Measurements from ENCODE around the gene KIF12. TPM values are rescaled to one million over a fixed set of nuclear protein-coding genes. Genes with fewer than 3 reads are reported as not detected.

KIF12 gene
- total RNA-seq, 1 experiment from 2014 or later, result not detected

DNA sequence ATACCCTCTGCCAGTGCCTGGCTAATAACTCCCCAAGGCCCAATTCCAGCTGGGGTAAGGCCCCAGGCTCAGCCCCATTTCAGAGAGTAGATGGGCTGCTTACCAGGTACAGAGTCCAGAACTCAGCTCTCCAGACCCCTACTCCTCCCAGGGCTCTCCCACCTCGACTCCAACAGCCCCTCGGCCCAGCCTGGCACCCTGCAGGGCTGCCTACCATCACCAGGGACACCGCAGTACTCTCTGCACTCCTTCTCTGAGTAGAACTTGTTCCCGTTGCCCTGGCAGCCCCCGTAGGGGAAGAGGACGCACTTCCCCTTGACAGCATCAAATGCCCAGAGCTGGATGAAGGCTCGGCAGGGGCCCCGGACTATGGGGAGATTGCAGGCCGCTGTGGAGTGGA, 38.4 kb downstream of the KIF12 start:
- Histone ChIP-seq H3K9me2 (replicated peaks; ENCODE audit: insufficient read depth, low read length) (no peaks in the 10 kb centered on the region), H2AFZ (ENCODE audit: low read length) (no peak overlapping the region), H3K27me3 (ENCODE audit: low read length) (no peaks in the 10 kb centered on the region), H3K4me2 (ENCODE audit: low read depth, low read length, poor library complexity, severe bottlenecking) (no peak overlapping the region), H3K4me3 (ENCODE audit: low read length) (no peak overlapping the region), H4K20me1 (ENCODE audit: insufficient read depth, low read depth, low read length) (no peaks in the 10 kb centered on the region), H3K9me3 (ENCODE audit: low read length) (no peaks in the 10 kb centered on the region), H3K36me3 (ENCODE audit: insufficient read depth, low read length) (no peaks in the 10 kb centered on the region), H3K4me1 (ENCODE audit: low read length) (no peaks in the 10 kb centered on the region), H3K27ac (ENCODE audit: low read length) (no peak overlapping the region), H3K9ac (ENCODE audit: low read length) (no peak overlapping the region), H3K79me2 (ENCODE audit: low read length) (no peaks in the 10 kb centered on the region)
- no peak for DNase-seq

GRCh38 chr9:114060070-114060469, 39.0 kb downstream of the KIF12 start:
- H3K79me2 ChIP-seq (ENCODE audit: low read length), result no peaks in the 10 kb centered on the region
- no peak for DNase-seq
- no peak overlapping the region for H2AFZ ChIP-seq (ENCODE audit: low read length)
- H3K9ac ChIP-seq (ENCODE audit: low read length), result no peak overlapping the region
- no peaks in the 10 kb centered on the region for H3K9me3 ChIP-seq (ENCODE audit: low read length)
- H3K4me3 ChIP-seq (ENCODE audit: low read length), result no peak overlapping the region
- H3K4me2 ChIP-seq (ENCODE audit: low read depth, low read length, poor library complexity, severe bottlenecking), result no peak overlapping the region
- H3K27me3 ChIP-seq (ENCODE audit: low read length), result no peaks in the 10 kb centered on the region
- H3K4me1 ChIP-seq (ENCODE audit: low read length), result no peaks in the 10 kb centered on the region
- H3K36me3 ChIP-seq (ENCODE audit: insufficient read depth, low read length), result no peaks in the 10 kb centered on the region
- H4K20me1 ChIP-seq (ENCODE audit: insufficient read depth, low read depth, low read length), result no peaks in the 10 kb centered on the region
- H3K9me2 ChIP-seq (replicated peaks; ENCODE audit: insufficient read depth, low read length), result no peaks in the 10 kb centered on the region
- no peak overlapping the region for H3K27ac ChIP-seq (ENCODE audit: low read length)

GRCh38 chr9:114059047-114059803, 39.9 kb downstream of the KIF12 start:
- Histone ChIP-seq H3K36me3 (ENCODE audit: insufficient read depth, low read length) (no peaks in the 10 kb centered on the region), H3K4me3 (ENCODE audit: low read length) (no peak overlapping the region), H4K20me1 (ENCODE audit: insufficient read depth, low read depth, low read length) (no peaks in the 10 kb centered on the region), H3K4me2 (ENCODE audit: low read depth, low read length, poor library complexity, severe bottlenecking) (no peak overlapping the region), H3K9me2 (replicated peaks; ENCODE audit: insufficient read depth, low read length) (no peaks in the 10 kb centered on the region), H3K9ac (ENCODE audit: low read length) (no peak overlapping the region), H2AFZ (ENCODE audit: low read length) (no peak overlapping the region), H3K9me3 (ENCODE audit: low read length) (no peaks in the 10 kb centered on the region), H3K27ac (ENCODE audit: low read length) (no peak overlapping the region), H3K27me3 (ENCODE audit: low read length) (no peaks in the 10 kb centered on the region), H3K79me2 (ENCODE audit: low read length) (no peaks in the 10 kb centered on the region), H3K4me1 (ENCODE audit: low read length) (no peaks in the 10 kb centered on the region)
- no peak for DNase-seq

DNA sequence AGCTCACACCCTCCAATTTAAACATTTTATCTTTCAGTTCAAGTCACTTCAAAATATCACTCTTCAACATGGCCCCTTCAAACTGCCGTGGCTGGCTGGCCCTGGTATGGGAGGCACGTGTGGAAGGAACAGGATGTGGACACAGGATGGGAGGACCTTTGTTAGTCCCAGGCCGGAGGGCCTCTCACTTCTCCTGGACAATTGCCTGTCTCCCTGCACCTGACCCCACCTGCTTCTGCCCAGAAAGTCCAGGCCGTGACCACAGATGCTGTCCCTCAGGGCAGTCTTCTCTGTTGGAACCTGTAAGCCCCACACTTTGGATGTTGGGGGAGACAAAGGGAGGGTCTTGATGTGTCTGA, 40.4 kb downstream of the KIF12 start:
- no peaks in the 10 kb centered on the region for H3K4me1 ChIP-seq (ENCODE audit: low read length)
- H3K4me2 ChIP-seq (ENCODE audit: low read depth, low read length, poor library complexity, severe bottlenecking), result no peak overlapping the region
- H3K9ac ChIP-seq (ENCODE audit: low read length), result no peak overlapping the region
- H4K20me1 ChIP-seq (ENCODE audit: insufficient read depth, low read depth, low read length), result no peaks in the 10 kb centered on the region
- H3K36me3 ChIP-seq (ENCODE audit: insufficient read depth, low read length), result no peaks in the 10 kb centered on the region
- H2AFZ ChIP-seq (ENCODE audit: low read length), result no peak overlapping the region
- DNase-seq, result no peak
- H3K27ac ChIP-seq (ENCODE audit: low read length), result no peak overlapping the region
- H3K9me2 ChIP-seq (replicated peaks; ENCODE audit: insufficient read depth, low read length), result no peaks in the 10 kb centered on the region
- H3K9me3 ChIP-seq (ENCODE audit: low read length), result no peaks in the 10 kb centered on the region
- no peaks in the 10 kb centered on the region for H3K27me3 ChIP-seq (ENCODE audit: low read length)
- no peaks in the 10 kb centered on the region for H3K79me2 ChIP-seq (ENCODE audit: low read length)
- no peak overlapping the region for H3K4me3 ChIP-seq (ENCODE audit: low read length)

DNA sequence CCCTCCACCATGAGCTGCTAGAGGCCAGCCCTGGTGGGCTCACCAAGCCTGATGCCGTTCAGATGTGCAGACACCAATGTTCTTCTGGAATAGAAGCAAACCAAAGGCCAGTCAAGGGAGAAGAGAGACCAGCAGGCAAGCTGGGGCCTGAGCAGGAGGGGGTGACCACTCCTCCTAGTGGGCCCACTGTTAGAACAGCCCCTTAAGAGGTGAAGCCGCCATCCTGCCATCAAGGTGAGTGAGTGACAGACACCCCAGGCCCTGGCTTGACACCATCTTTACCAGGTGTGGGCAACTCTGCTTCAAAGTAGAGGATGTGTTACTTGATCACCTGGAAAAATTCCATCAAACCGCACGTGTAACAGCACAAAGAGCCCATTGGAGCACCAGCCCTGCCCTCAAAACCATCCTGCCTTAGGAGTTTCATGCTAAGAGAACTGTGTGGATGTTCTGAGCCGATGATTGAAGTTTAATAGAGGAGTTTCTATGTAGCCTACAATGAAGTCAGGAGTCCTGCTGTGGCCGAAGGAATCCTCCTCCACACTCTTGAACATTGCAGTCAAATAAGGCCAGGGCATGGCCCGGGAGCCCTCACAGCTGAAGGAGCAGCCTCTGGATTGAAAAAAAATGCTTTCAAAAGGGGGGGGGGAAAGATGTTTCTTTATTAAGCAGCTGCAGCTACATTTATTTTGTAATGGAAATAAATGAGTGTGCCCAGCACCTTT, 41.8 kb downstream of the KIF12 start:
- Histone ChIP-seq H3K9me3 (ENCODE audit: low read length) (no peaks in the 10 kb centered on the region), H3K4me1 (ENCODE audit: low read length) (no peaks in the 10 kb centered on the region), H3K27me3 (ENCODE audit: low read length) (no peaks in the 10 kb centered on the region), H3K4me3 (ENCODE audit: low read length) (no peak overlapping the region), H3K36me3 (ENCODE audit: insufficient read depth, low read length) (no peaks in the 10 kb centered on the region), H3K4me2 (ENCODE audit: low read depth, low read length, poor library complexity, severe bottlenecking) (no peak overlapping the region), H3K9me2 (replicated peaks; ENCODE audit: insufficient read depth, low read length) (no peaks in the 10 kb centered on the region), H3K79me2 (ENCODE audit: low read length) (no peaks in the 10 kb centered on the region), H3K27ac (ENCODE audit: low read length) (no peak overlapping the region), H2AFZ (ENCODE audit: low read length) (no peak overlapping the region), H3K9ac (ENCODE audit: low read length) (no peak overlapping the region), H4K20me1 (ENCODE audit: insufficient read depth, low read depth, low read length) (no peaks in the 10 kb centered on the region)
- DNase-seq, result no peak

GRCh38 chr9:114056527-114056926, 42.6 kb downstream of the KIF12 start:
- Histone ChIP-seq H3K27ac (ENCODE audit: low read length) (no peak overlapping the region), H3K4me1 (ENCODE audit: low read length) (no peaks in the 10 kb centered on the region), H3K4me3 (ENCODE audit: low read length) (no peak overlapping the region), H3K9me3 (ENCODE audit: low read length) (no peaks in the 10 kb centered on the region), H3K9ac (ENCODE audit: low read length) (no peak overlapping the region), H3K36me3 (ENCODE audit: insufficient read depth, low read length) (no peaks in the 10 kb centered on the region), H3K9me2 (replicated peaks; ENCODE audit: insufficient read depth, low read length) (no peaks in the 10 kb centered on the region), H2AFZ (ENCODE audit: low read length) (no peak overlapping the region), H3K4me2 (ENCODE audit: low read depth, low read length, poor library complexity, severe bottlenecking) (no peak overlapping the region), H4K20me1 (ENCODE audit: insufficient read depth, low read depth, low read length) (no peaks in the 10 kb centered on the region), H3K79me2 (ENCODE audit: low read length) (no peaks in the 10 kb centered on the region), H3K27me3 (ENCODE audit: low read length) (no peaks in the 10 kb centered on the region)
- DNase-seq, result no peak

GRCh38 chr9:114055894-114056293, 43.2 kb downstream of the KIF12 start:
- Histone ChIP-seq H3K9ac (ENCODE audit: low read length) (no peak overlapping the region), H3K27me3 (ENCODE audit: low read length) (no peaks in the 10 kb centered on the region), H3K9me3 (ENCODE audit: low read length) (no peaks in the 10 kb centered on the region), H3K36me3 (ENCODE audit: insufficient read depth, low read length) (no peaks in the 10 kb centered on the region), H3K4me2 (ENCODE audit: low read depth, low read length, poor library complexity, severe bottlenecking) (no peak overlapping the region), H3K27ac (ENCODE audit: low read length) (no peak overlapping the region), H3K9me2 (replicated peaks; ENCODE audit: insufficient read depth, low read length) (no peaks in the 10 kb centered on the region), H3K79me2 (ENCODE audit: low read length) (no peaks in the 10 kb centered on the region), H2AFZ (ENCODE audit: low read length) (no peak overlapping the region), H3K4me1 (ENCODE audit: low read length) (no peaks in the 10 kb centered on the region), H3K4me3 (ENCODE audit: low read length) (no peak overlapping the region), H4K20me1 (ENCODE audit: insufficient read depth, low read depth, low read length) (no peaks in the 10 kb centered on the region)
- DNase-seq, result no peak

DNA sequence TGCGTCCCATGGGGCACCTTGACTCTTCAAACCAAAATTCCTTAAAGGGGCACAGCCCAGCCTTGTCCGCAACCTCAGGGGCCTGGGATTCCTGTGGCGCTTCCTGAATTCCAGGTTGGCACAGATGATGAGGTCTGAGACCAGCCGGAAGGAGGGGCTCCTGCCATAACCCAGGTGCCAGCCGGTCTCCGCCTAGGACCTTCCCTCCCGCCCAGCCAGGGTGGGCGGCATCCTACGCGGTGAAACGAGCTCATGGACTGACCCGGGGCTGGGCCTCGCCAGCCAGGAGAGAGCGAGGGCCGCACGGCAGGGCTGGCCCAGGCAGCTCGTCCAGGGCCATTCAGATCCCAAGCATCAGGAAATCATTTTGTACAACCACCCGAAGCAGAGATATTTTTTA, 44.0 kb downstream of the KIF12 start:
- no peaks in the 10 kb centered on the region for H3K27me3 ChIP-seq (ENCODE audit: low read length)
- H4K20me1 ChIP-seq (ENCODE audit: insufficient read depth, low read depth, low read length), result no peaks in the 10 kb centered on the region
- no peaks in the 10 kb centered on the region for H3K36me3 ChIP-seq (ENCODE audit: insufficient read depth, low read length)
- no peaks in the 10 kb centered on the region for H3K4me1 ChIP-seq (ENCODE audit: low read length)
- no peaks in the 10 kb centered on the region for H3K9me3 ChIP-seq (ENCODE audit: low read length)
- no peaks in the 10 kb centered on the region for H3K9me2 ChIP-seq (replicated peaks; ENCODE audit: insufficient read depth, low read length)
- no peak for DNase-seq
- no peaks in the 10 kb centered on the region for H3K79me2 ChIP-seq (ENCODE audit: low read length)
- no peak overlapping the region for H3K4me2 ChIP-seq (ENCODE audit: low read depth, low read length, poor library complexity, severe bottlenecking)
- no peak overlapping the region for H2AFZ ChIP-seq (ENCODE audit: low read length)
- H3K4me3 ChIP-seq (ENCODE audit: low read length), result no peak overlapping the region
- no peak overlapping the region for H3K9ac ChIP-seq (ENCODE audit: low read length)
- H3K27ac ChIP-seq (ENCODE audit: low read length), result no peak overlapping the region

Data from Karpas-422 (cell line).